Fibroblast of skin of right quadriceps (primary cell): Measurements from ENCODE around the gene GPR25.
"Not testable (repeated sequence)": the region's sequence is repeated elsewhere in the genome, so short reads cannot be mapped to it uniquely, and the experiment has no call there.

ENCODE experiments used
- DNase-seq: peaks from one replicate; pipeline ENCODE4 v3.0.0-alpha.2; 2013

GPR25 gene

GRCh38 chr1:200895801-200896530 is 23.2 kb downstream of the GPR25 start:
- no peak for DNase-seq

GRCh38 chr1:200896531-200897196 is 23.9 kb downstream of the GPR25 start:
- DNase-seq: peak; percentile 22

GRCh38 chr1:200897259-200897658 is 24.5 kb downstream of the GPR25 start:
- no peak for DNase-seq

- DNase-seq: no peak
Observed at GRCh38 chr1:200899015-200899386, 26.2 kb downstream of the GPR25 start.

GRCh38 chr1:200899451-200899915 is 26.7 kb downstream of the GPR25 start:
- DNase-seq: no peak

GRCh38 chr1:200899954-200900867 is 27.4 kb downstream of the GPR25 start:
- DNase-seq: no peak

- no peak for DNase-seq
Observed at GRCh38 chr1:200900877-200901276, 28.1 kb downstream of the GPR25 start.

GRCh38 chr1:200901350-200901749 is 28.6 kb downstream of the GPR25 start:
- no peak for DNase-seq

- DNase-seq: no peak
Observed at GRCh38 chr1:200901796-200902444, 29.1 kb downstream of the GPR25 start.

- no peak for DNase-seq
Observed at GRCh38 chr1:200903793-200904192, 31.0 kb downstream of the GPR25 start.

GRCh38 chr1:200904772-200905171 is 32.0 kb downstream of the GPR25 start:
- DNase-seq: no peak

GRCh38 chr1:200905411-200906052 is 32.8 kb downstream of the GPR25 start:
- DNase-seq: no peak

GRCh38 chr1:200906491-200906890 is 33.7 kb downstream of the GPR25 start:
- no peak for DNase-seq

GRCh38 chr1:200907611-200908097 is 34.9 kb downstream of the GPR25 start:
- DNase-seq: no peak

- no peak for DNase-seq
Observed at GRCh38 chr1:200908191-200908868, 35.5 kb downstream of the GPR25 start.

GRCh38 chr1:200909071-200909470 is 36.3 kb downstream of the GPR25 start:
- no peak for DNase-seq

GRCh38 chr1:200909757-200910239 is 37.0 kb downstream of the GPR25 start:
- no peak for DNase-seq

GRCh38 chr1:200911361-200911760 is 38.6 kb downstream of the GPR25 start:
- no peak for DNase-seq

GRCh38 chr1:200911936-200912335 is 39.2 kb downstream of the GPR25 start:
- DNase-seq: not testable (repeated sequence)

- no peak for DNase-seq
Observed at GRCh38 chr1:200912737-200913407, 40.1 kb downstream of the GPR25 start.

GRCh38 chr1:200916152-200916551 is 43.4 kb downstream of the GPR25 start:
- no peak for DNase-seq
